HepG2 (cell line): ENCODE results near the gene MPP7. TPM values are rescaled to one million over a fixed set of nuclear protein-coding genes. Genes with fewer than 3 reads are reported as not detected.

Source experiments
- ATAC-seq: fragments of 200-7000 bp; cut with Tn5 transposase; 3 replicates; pipeline ENCODE4 v1.9.1; 2020; ENCODE audit warnings: mild to moderate bottlenecking, moderate library complexity
- BruUV-seq: library from RNA; stranded (reverse); fragments of 400-500 nt; replicated peaks from 2 replicates; lab custom pipeline; 2021; lab: Mats Ljungman, UMichigan
- CTCF ChIA-PET: fragments of 300-600 bp; formaldehyde crosslinking; extraction: SDS; loops from one replicate; lab custom pipeline; 2021; ENCODE audit warnings: low total read pairs, inconsistent platforms, low intra/inter-chr PET ratio; lab: Yijun Ruan, JAX
- POLR2A ChIA-PET: fragments of 350-600 bp; sonication (Branson Sonifier 250); formaldehyde crosslinking; loops from one replicate; lab custom pipeline; 2020; ENCODE audit warnings: antibody characterized with exemption, inconsistent platforms; lab: Yijun Ruan, JAX
- DNase-seq: peaks from one replicate; pipeline ENCODE4 v3.0.0-alpha.2; 2015; ENCODE audit warnings: low spot score
- FAIRE-seq: peaks from 3 replicates; lab custom pipeline; 2011; peaks lifted over from hg19 to GRCh38; lab: Jason Lieb, UNC
- H2AFZ ChIP-seq: one replicate; pipeline ENCODE4 v1.6.1; 2011; ENCODE audit warnings: low read length, inconsistent platforms
- H3K27ac ChIP-seq: fragments of 300-600 bp; 3 replicates; pipeline ENCODE4 v1.8.0; 2011; ENCODE audit warnings: mixed run types, mild to moderate bottlenecking, mixed read lengths, low read length, inconsistent platforms; ENCODE audit not compliant: insufficient read depth; ENCODE audit errors: extremely low read length
- H3K27me3 ChIP-seq, 2 experiments: fragments of 200-600 bp in 1 of 2; 2 replicates in 1 of 2; 3 replicates in 1 of 2; pipeline versions ENCODE4 v1.6.0 to v1.8.0; 2011; ENCODE audit warnings: low read length in 2 of 2, mild to moderate bottlenecking in 2 of 2, moderate library complexity in 2 of 2, inconsistent platforms in 1 of 2; ENCODE audit not compliant: insufficient read depth in 2 of 2, control insufficient read depth in 1 of 2
- H3K36me3 ChIP-seq, 2 experiments: fragments of 200-600 bp in 1 of 2; replicated peaks in 1 of 2; 2 replicates in 1 of 2; 3 replicates in 1 of 2; pipeline versions ENCODE4 v1.5.1 to v1.8.0; 2011; ENCODE audit warnings: low read length in 2 of 2, inconsistent platforms in 1 of 2; ENCODE audit not compliant: insufficient read depth in 2 of 2, control insufficient read depth in 1 of 2
- H3K4me1 ChIP-seq: 2 replicates; pipeline ENCODE4 v1.5.1; 2012; ENCODE audit warnings: low read length, inconsistent platforms; ENCODE audit not compliant: insufficient read depth
- H3K4me2 ChIP-seq: 2 replicates; pipeline ENCODE4 v1.6.0; 2011; ENCODE audit warnings: low read depth, low read length, inconsistent platforms
- H3K4me3 ChIP-seq, 3 experiments: fragments of 200-600 bp in 1 of 3; sonication (generic), shearing (Covaris generic) in 1 of 3; replicated peaks in 1 of 3; 2 replicates each; pipeline ENCODE4 v1.5.1; 2011 to 2016; ENCODE audit warnings: low read length in 3 of 3, inconsistent platforms in 2 of 3, low read depth in 2 of 3, mild to moderate bottlenecking in 2 of 3, control low read depth in 1 of 3, mixed read lengths in 1 of 3; ENCODE audit not compliant: insufficient read depth in 1 of 3
- H3K79me2 ChIP-seq: one replicate; pipeline ENCODE4 v1.6.1; 2011; ENCODE audit warnings: low read length, inconsistent platforms; ENCODE audit not compliant: insufficient read depth
- H3K9ac ChIP-seq: 2 replicates; pipeline ENCODE4 v1.6.0; 2011; ENCODE audit warnings: mild to moderate bottlenecking, low read depth, low read length, inconsistent platforms; ENCODE audit not compliant: insufficient read depth
- H3K9me3 ChIP-seq: 2 replicates; pipeline ENCODE4 v1.5.1; 2012; ENCODE audit warnings: mild to moderate bottlenecking, low read length
- H4K20me1 ChIP-seq: 2 replicates; pipeline ENCODE4 v1.6.0; 2011; ENCODE audit warnings: inconsistent platforms, mild to moderate bottlenecking, low read length, moderate library complexity; ENCODE audit not compliant: insufficient read depth
- CEBPG ChIP-seq: IDR thresholded peaks from 2 replicates; pipeline ENCODE4 v1.6.1; 2016
- CENPX ChIP-seq: sonication (generic); formaldehyde crosslinking; IDR thresholded peaks from 2 replicates; pipeline ENCODE4 v1.9.0; 2021; ENCODE audit warnings: mild to moderate bottlenecking, missing genetic modification reagents, moderate library complexity
- DZIP1 ChIP-seq: sonication (generic); formaldehyde crosslinking; IDR thresholded peaks from 2 replicates; pipeline ENCODE4 v1.5.0; 2020; ENCODE audit warnings: mild to moderate bottlenecking, missing genetic modification reagents
- HNF1B ChIP-seq: sonication (generic); formaldehyde crosslinking; IDR thresholded peaks from 2 replicates; pipeline ENCODE4 v1.5.1; 2020; ENCODE audit warnings: mild to moderate bottlenecking, moderate library complexity, missing genetic modification reagents
- IKZF1 ChIP-seq: fragments of 450-650 bp; IDR thresholded peaks from 2 replicates; pipeline ENCODE4 v1.7.1; 2016
- MXD1 ChIP-seq: sonication (generic); formaldehyde crosslinking; IDR thresholded peaks from 2 replicates; pipeline ENCODE4 v1.4.0; 2020; ENCODE audit warnings: mild to moderate bottlenecking, missing genetic modification reagents
- NAIF1 ChIP-seq: sonication (generic); formaldehyde crosslinking; IDR thresholded peaks from 2 replicates; pipeline ENCODE4 v1.5.0; 2020; ENCODE audit warnings: mild to moderate bottlenecking, missing genetic modification reagents, borderline replicate concordance
- POLR2AphosphoS5 ChIP-seq: IDR thresholded peaks from 2 replicates; pipeline ENCODE4 v1.6.1; 2012; ENCODE audit warnings: low read depth, low read length
- PRPF4 ChIP-seq: fragments of 200-400 bp; formaldehyde crosslinking; IDR thresholded peaks from 2 replicates; pipeline ENCODE4 v1.6.1; 2016; ENCODE audit warnings: low read length, low read depth; ENCODE audit not compliant: poor library complexity, severe bottlenecking
- SOX13 ChIP-seq, 3 experiments: fragments of 450-650 bp in 1 of 3; sonication (generic) in 1 of 3; formaldehyde crosslinking in 1 of 3; IDR thresholded peaks in 2 of 3; conservative IDR thresholded peaks in 1 of 3; 2 replicates each; pipeline versions ENCODE4 v1.5.0 to v1.6.1; 2016 to 2020; ENCODE audit warnings: antibody characterized with exemption in 1 of 3, mild to moderate bottlenecking in 1 of 3, missing compliant biosample characterization in 1 of 3, missing genetic modification reagents in 1 of 3, moderate library complexity in 1 of 3
- SRSF9 ChIP-seq: fragments of 200-400 bp; formaldehyde crosslinking; IDR thresholded peaks from 2 replicates; pipeline ENCODE4 v1.6.1; 2018; ENCODE audit warnings: borderline replicate concordance, mild to moderate bottlenecking, low read depth, low read length; ENCODE audit not compliant: insufficient read depth, poor library complexity, severe bottlenecking
- WIZ ChIP-seq: sonication (generic); formaldehyde crosslinking; IDR thresholded peaks from 2 replicates; pipeline ENCODE4 v1.5.1; 2020; ENCODE audit warnings: mild to moderate bottlenecking, missing genetic modification reagents
- ZBTB7B ChIP-seq: sonication (generic); formaldehyde crosslinking; IDR thresholded peaks from 2 replicates; pipeline ENCODE4 v1.4.0; 2020; ENCODE audit warnings: missing genetic modification reagents
- ZNF317 ChIP-seq: sonication (generic); formaldehyde crosslinking; IDR thresholded peaks from 2 replicates; pipeline ENCODE4 v1.5.0; 2020; ENCODE audit warnings: mild to moderate bottlenecking, missing genetic modification reagents
- ZNF547 ChIP-seq: sonication (generic); formaldehyde crosslinking; IDR thresholded peaks from 2 replicates; pipeline ENCODE4 v1.5.1; 2020; ENCODE audit warnings: mild to moderate bottlenecking, missing genetic modification reagents
- ZNF770 ChIP-seq: sonication (generic); formaldehyde crosslinking; IDR thresholded peaks from 2 replicates; pipeline ENCODE4 v1.5.0; 2020; ENCODE audit warnings: mild to moderate bottlenecking, missing genetic modification reagents
- WGBS: methylation state at CpG from one replicate; pipeline ENCODE4 v1.1.6; 2017; ENCODE audit warnings: low lambda C conversion rate; 5-methylcytosine and 5-hydroxymethylcytosine counted together
- in situ Hi-C: cut with HindIII; loops from 2 replicates; pipeline ENCODE4 v1.10.0; 2017; ENCODE audit warnings: low pct_unique_long_range_greater_than_20kb; ENCODE audit not compliant: extremely low pct_ligation_motif_present
- intact Hi-C: fragments of 100-400 bp; cut with micrococcal nuclease; formaldehyde crosslinking; loops from one replicate; pipeline ENCODE4 v1.10.0; 2022; ENCODE audit not compliant: unreplicated experiment
- polyA plus RNA-seq, 8 experiments: library from polyadenylated mRNA; depleted of rRNA in 3 of 8; stranded (reverse) in 7 of 8; unstranded in 1 of 8; fragments of >200 nt; fragmentation: Illumina TruSeq in 4 of 8; extraction: Trizol in 4 of 8; gene quantifications; 2 replicates each; pipeline versions ENCODE4 v1.2.1 to v1.2.3, GENCODE V29; 2011 to 2016; ENCODE audit warnings: low read depth in 4 of 8, missing spikeins in 1 of 8, mixed read lengths in 1 of 8; ENCODE audit not compliant: insufficient read depth in 1 of 8
- total RNA-seq, 5 experiments: library from RNA; depleted of rRNA; stranded (reverse); fragments of >200 nt; fragmentation: Illumina TruSeq; extraction: Trizol; gene quantifications; 2 replicates each; pipeline ENCODE4 v1.2.3, GENCODE V29; 2016; ENCODE audit warnings: low read depth in 1 of 5

MPP7 gene
- total and polyA plus RNA-seq, 2 of the 13 experiments (the other 11 are each of a cell fraction or from before 2014, with no cell fraction given), result 6.8 to 16.4 TPM

- TF ChIP-seq MXD1 (no peak), PRPF4 (no peak), SOX13 (IDR thresholded peaks at IDR 0.05) (no peak), SOX13 (CRISPR knock-in tag; conservative IDR thresholded peaks at IDR 0.05 in 1 of 2, IDR thresholded peaks at IDR 0.05 in 1 of 2) (peak in 1 of 2 experiments; percentile 36; a peak in 1 of 4 replicates)
Observed at GRCh38 chr10:28284126-28284525, 18.7 kb downstream of the MPP7 start (continued).

GRCh38 chr10:28283251-28283650 is 19.6 kb downstream of the MPP7 start:
- Histone ChIP-seq H3K27ac (no peak overlapping the region), H4K20me1 (no peaks in the 10 kb centered on the region), H3K4me3 (no peak overlapping the region), H3K9me3 (no peaks in the 10 kb centered on the region), H3K27me3 (no peaks in the 10 kb centered on the region), H3K4me1 (peaks cover 41% of the 10 kb centered on the region), H3K9ac (no peak overlapping the region), H3K79me2 (peaks cover 7% of the 10 kb centered on the region), H3K36me3 (no peaks in the 10 kb centered on the region), H2AFZ (no peak overlapping the region), H3K4me2 (no peak overlapping the region)
- ATAC-seq (no peak), FAIRE-seq (no peak), DNase-seq (no peak)
- ChIA-PET CTCF (no interaction called here), POLR2A (no interaction called here)
- in situ Hi-C loops, result no loop called here
- intact Hi-C loops, result no loop called here
- WGBS, result 100% methylated on average over 2 of the region's 2 CpGs
- BruUV-seq, result no TSS peak
- no peak for TF ChIP-seq DZIP1
- no peak for TF ChIP-seq ZNF317
- TF ChIP-seq ZNF547, result no peak
- TF ChIP-seq ZNF770 (CRISPR knock-in tag), result peak; percentile 46; the same call in 1 of the 2 replicates
- TF ChIP-seq WIZ (CRISPR knock-in tag), result no peak
- TF ChIP-seq ZBTB7B (CRISPR knock-in tag), result no peak
- no peak for TF ChIP-seq NAIF1 (CRISPR knock-in tag)
- TF ChIP-seq POLR2AphosphoS5, result no peak
- 0 out of 2 replicates have a peak, but pooled peaks have one; percentile 7 for TF ChIP-seq CEBPG (CRISPR knock-in tag)
- TF ChIP-seq CENPX, result no peak
- no peak for TF ChIP-seq HNF1B (CRISPR knock-in tag)
- no peak for TF ChIP-seq IKZF1
- no peak for TF ChIP-seq SRSF9
